Right lung (tissue), 10 donors: ENCODE results near the gene ADGRB3. TPM values are rescaled to one million over a fixed set of nuclear protein-coding genes. Genes with fewer than 3 reads are reported as not detected.

Experiments used
- DNase-seq, 2 donors: peaks; one replicate each; pipeline ENCODE4 v3.0.0-alpha.2; 2013
- long read RNA-seq, 8 donors: transcript quantifications; one replicate each; lab custom pipeline, GENCODE V29; 2026
- polyA plus RNA-seq, 5 donors: library from polyadenylated mRNA; unstranded; fragments of 120-200 nt; gene quantifications; one replicate each; pipeline versions ENCODE4 v1.2.1 to v1.2.3, GENCODE V29; 2013; ENCODE audit warnings: inconsistent platforms in 1 of 5, low replicate concordance in 1 of 5; ENCODE audit not compliant: insufficient read length in 5 of 5, insufficient read depth in 1 of 5

ADGRB3 gene
- polyA plus RNA-seq, result 10 to 100 TPM in 4 of 5 donors, 1 to 10 TPM in 1; 8.6 to 21.3 (median 15.0) TPM
- long read RNA-seq, donor 1, result 0 reads
- long read RNA-seq, donor 2, result 0 reads
- long read RNA-seq, donor 3, full-length matches to known transcripts, result 1 of 7 reads
- long read RNA-seq, donor 3, partial matches to known transcripts, result 6 of 7 reads
- long read RNA-seq, donor 3, other reads (novel, unspliced or antisense), result 0 of 7 reads
- long read RNA-seq, donor 4, result 0 reads
- long read RNA-seq, donor 5, result 0 reads
- long read RNA-seq, donor 6, result 0 reads
- long read RNA-seq, donor 7, partial matches to known transcripts, result 0 of 1 reads
- long read RNA-seq, donor 7, other reads (novel, unspliced or antisense), result 0 of 1 reads
- long read RNA-seq, donor 8, result 0 reads

GRCh38 chr6:68634726-68635411 is at the start of gene ADGRB3:
Gene ADGRB3 (plus strand): TSS chr6:68635282. CDS start chr6:68638676, 3,394 bp downstream.
- DNase-seq, result peak; percentile 91 to 92

- no peak for DNase-seq
Measured at GRCh38 chr6:68593558-68593957, 41.5 kb upstream of the ADGRB3 start.

- no peak for DNase-seq
Measured at GRCh38 chr6:68597642-68598041, 37.4 kb upstream of the ADGRB3 start.

GRCh38 chr6:68615938-68616337 is 19.1 kb upstream of the ADGRB3 start:
- no peak for DNase-seq

- DNase-seq, result no peak
Measured at GRCh38 chr6:68625998-68626397, 9.1 kb upstream of the ADGRB3 start.

GRCh38 chr6:68628161-68628560 is 6.9 kb upstream of the ADGRB3 start:
- no peak for DNase-seq

GRCh38 chr6:68632734-68633133 is 2.3 kb upstream of the ADGRB3 start:
- no peak for DNase-seq

GRCh38 chr6:68633281-68633971 is 1.7 kb upstream of the ADGRB3 start:
- no peak for DNase-seq

- DNase-seq, result no peak
Measured at GRCh38 chr6:68633972-68634725, 933 bp upstream of the ADGRB3 start.

- DNase-seq, result no peak
Measured at GRCh38 chr6:68635412-68635705, 277 bp downstream of the ADGRB3 start.

- DNase-seq, result no peak
Measured at GRCh38 chr6:68635706-68636513, 828 bp downstream of the ADGRB3 start.

GRCh38 chr6:68636666-68637065 is 1.6 kb downstream of the ADGRB3 start:
- DNase-seq, result no peak

GRCh38 chr6:68637071-68637470 is 2.0 kb downstream of the ADGRB3 start:
- no peak for DNase-seq

GRCh38 chr6:68637782-68638181 is 2.7 kb downstream of the ADGRB3 start:
- no peak for DNase-seq

- DNase-seq, result no peak
Measured at GRCh38 chr6:68638230-68638900, 3.3 kb downstream of the ADGRB3 start.

GRCh38 chr6:68639211-68639610 is 4.1 kb downstream of the ADGRB3 start:
- DNase-seq, result no peak

GRCh38 chr6:68639826-68640490 is 4.9 kb downstream of the ADGRB3 start:
- DNase-seq, result no peak

GRCh38 chr6:68640491-68640835 is 5.4 kb downstream of the ADGRB3 start:
- no peak for DNase-seq

GRCh38 chr6:68641172-68641571 is 6.1 kb downstream of the ADGRB3 start:
- DNase-seq, result no peak

GRCh38 chr6:68642081-68642480 is 7.0 kb downstream of the ADGRB3 start:
- DNase-seq, result no peak
